B cell (primary cell): ENCODE data around the gene SERTAD4.

Experiments
- EZH2 ChIP-seq: IDR thresholded peaks from 2 replicates; pipeline ENCODE4 v1.6.1; 2012; ENCODE audit warnings: borderline replicate concordance, low read depth, mild to moderate bottlenecking, moderate library complexity, low read length; ENCODE audit not compliant: insufficient read depth, poor library complexity, severe bottlenecking
- TF ChIP-seq, protein P1 (sequence below): fragments of 200-600 bp; IDR thresholded peaks from one replicate; pipeline ENCODE4 v1.8.0; 2022; ENCODE audit warnings: antibody characterized with exemption, mild to moderate bottlenecking

DNA sequence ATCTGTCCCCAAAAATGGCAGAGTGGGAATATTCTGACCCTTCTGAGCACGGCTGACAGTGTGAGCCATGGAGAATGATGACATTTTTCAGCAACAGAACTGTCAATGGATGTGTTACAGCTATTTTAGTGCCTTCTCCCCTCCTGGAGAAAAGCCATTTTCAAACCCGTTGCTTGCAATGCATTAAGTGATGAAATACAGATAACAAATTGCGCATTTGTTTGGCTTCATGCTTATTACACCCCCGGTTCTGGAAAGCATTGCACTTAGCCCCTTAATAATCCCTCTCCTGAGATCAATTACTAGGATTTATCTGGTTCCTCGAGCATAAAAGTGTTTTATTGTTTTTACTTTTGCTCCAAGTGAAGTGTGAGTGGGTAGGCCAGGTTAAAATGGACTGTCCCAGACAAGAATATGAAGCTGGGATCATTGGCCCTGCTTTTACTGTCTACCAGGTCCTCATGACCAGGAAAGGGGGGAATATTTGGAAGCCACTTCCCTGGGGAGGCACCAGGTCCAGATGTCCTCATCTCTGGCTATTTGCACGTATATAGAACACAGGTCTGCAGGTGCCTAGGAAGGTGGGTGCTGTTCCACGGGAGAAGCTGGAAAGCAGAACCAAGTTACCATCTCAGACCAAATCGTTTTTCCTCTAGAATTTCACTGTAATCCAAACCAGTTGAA, 58.6 kb downstream of the SERTAD4 start:
- TF ChIP-seq, protein P1, sequence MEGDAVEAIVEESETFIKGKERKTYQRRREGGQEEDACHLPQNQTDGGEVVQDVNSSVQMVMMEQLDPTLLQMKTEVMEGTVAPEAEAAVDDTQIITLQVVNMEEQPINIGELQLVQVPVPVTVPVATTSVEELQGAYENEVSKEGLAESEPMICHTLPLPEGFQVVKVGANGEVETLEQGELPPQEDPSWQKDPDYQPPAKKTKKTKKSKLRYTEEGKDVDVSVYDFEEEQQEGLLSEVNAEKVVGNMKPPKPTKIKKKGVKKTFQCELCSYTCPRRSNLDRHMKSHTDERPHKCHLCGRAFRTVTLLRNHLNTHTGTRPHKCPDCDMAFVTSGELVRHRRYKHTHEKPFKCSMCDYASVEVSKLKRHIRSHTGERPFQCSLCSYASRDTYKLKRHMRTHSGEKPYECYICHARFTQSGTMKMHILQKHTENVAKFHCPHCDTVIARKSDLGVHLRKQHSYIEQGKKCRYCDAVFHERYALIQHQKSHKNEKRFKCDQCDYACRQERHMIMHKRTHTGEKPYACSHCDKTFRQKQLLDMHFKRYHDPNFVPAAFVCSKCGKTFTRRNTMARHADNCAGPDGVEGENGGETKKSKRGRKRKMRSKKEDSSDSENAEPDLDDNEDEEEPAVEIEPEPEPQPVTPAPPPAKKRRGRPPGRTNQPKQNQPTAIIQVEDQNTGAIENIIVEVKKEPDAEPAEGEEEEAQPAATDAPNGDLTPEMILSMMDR = no peak
- no peak for TF ChIP-seq EZH2
